A549 treated with RU486 at 1 μM for 4 hours (cell line): ENCODE data around the gene ABCB6. TPM values are rescaled to one million over a fixed set of nuclear protein-coding genes. Genes with fewer than 3 reads are reported as not detected.

Experiments
- total RNA-seq: library from RNA; stranded (reverse); fragments of 200-300 nt; extraction: Qiagen RNA extraction; gene quantifications from 5 replicates; pipeline ENCODE4 v1.2.3, GENCODE V29; 2022; ENCODE audit warnings: low read depth

The ABCB6 gene
- 22.5 to 37.5 TPM (median 30.4 TPM) in 5 replicates for total RNA-seq

DNA sequence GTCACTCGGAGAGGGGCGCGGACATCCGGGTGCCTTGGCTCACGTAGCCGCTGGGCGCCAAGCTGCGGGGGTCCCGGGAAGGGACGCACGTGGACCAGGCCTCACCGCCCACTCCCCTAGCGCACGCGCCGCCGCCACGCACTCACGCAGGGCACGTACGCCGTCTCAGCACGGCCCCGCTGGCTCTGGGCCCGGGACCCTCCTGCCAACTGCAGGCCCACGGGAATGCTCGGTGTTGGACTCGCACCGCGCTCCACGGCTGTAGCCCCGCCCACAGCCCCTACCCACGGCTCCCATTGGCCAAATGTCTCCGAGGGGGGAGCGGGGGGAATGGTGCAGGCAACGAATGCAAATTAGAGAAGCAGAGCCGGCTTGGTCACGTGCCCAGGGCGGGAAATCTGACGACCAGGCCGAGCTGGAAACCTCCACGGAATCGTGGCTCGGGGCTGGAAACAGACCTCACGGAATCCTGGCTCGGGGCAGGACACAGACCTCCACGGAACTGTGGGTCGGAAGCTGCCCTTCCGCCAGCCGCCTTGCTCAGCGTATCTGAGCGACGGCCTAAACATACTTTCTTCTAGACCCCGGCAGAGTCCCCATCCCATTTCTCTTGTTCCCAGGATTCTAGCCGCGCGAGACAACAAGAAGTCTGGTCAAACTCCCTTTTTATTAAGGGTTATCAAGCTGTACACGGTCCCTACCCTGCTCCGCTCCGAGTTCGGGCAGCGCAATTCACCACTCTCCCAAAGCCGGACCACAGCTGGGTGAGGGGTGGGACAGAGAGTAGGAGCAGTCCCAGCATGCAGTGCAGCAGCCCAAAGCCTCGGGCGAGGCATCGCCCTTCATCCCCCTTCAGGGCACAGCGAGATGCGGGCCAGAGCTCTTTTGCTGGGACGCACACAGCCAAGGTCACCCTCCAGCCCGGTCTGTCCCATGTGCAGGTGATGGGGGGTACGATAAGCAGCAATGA lies at the start of gene ABCB6:
Gene ABCB6 (minus strand): TSS at position 227 of the 970 bp plus-strand sequence. CDS start 285 bp downstream, outside the sequence.

DNA sequence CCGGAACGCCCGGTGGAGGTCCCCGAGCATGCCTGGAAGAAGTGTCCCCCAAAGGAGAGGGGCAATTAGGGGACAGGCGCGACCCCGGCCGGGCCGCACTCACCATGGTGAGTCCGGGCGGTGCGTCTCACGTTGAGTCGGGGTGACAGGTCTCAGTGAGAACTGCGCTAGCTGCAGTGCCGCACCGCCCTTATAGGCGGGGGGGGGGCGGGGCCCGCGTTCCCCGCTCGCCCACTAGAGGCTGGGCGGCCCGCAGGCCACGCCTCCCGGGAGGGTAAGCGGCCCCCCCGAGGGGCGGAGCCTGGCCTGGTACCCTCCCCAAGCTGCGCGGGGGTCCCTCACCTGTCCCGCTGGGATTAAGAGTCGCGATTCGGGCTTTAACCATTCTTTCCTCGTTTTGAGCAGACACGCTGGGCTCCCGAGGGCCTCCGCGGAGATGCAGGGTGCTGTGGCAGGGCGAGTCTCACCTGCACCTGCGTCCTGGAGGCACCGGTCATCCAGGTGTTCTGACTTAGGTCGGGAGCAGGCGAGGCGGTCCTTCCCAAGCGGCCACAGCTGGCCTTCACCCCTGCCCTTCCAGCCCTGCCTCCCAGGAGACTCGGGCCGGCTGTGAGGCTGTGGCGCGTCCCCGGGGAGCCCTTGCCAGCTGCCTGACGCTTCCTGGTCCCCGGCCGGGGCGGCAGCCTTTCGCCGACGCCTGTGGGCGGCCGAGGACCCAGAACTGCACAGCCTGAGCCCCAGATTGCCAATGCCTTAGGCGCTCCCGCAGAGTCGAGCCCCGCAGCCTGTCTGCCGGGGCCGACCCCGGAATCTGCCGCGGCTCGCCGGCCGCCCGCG lies 35.2 kb upstream of the ABCB6 start, which contains the start of gene TUBA4A:
Gene TUBA4A (minus strand): TSS at position 166 of the 837 bp plus-strand sequence. CDS start 60 bp downstream, at position 106.

DNA sequence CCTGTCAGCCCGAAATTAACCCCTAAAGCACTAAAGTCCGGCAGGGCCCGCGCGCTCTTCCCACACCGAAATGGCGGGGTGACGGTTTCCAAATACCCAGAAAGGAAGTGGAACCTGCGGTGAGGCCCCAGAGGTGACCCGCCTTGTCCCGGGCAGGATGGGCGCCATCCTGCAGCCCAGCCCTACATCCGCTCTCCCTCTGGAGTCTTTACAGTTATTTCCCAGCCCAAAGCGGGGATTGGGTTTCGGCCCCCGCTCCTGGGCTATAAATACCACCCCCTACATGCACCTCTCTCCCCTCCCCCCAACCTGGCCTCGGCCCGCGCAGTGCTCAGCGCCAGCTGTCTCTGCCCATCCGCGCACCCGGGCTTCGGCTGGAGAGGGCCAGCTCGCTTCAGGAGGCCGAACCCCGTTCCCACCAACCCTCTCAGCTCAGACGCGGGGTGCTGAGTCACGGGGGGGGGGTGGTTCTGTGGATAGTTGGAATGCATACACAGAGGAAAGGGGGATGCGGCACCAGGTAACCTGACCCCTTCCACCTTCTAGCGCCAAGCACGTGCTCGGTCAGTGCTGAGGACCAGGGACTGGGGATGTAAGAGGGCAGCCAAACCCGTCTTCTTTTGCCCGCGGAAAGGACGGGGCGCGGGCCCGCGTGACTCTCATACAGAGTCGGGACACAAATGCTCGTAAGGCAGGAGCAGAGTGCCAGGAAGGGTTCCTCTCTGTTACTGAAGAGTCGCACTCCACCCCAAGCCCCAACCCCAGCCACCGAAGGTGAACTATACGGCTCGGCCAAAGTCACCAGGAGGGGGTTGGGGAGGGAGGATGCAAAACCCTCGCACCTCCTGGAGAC lies 34.4 kb upstream of the ABCB6 start, which contains the start of gene TUBA4B:
Gene TUBA4B (plus strand): TSS at position 344 of the 853 bp plus-strand sequence. CDS start 165 bp downstream, at position 509.

DNA sequence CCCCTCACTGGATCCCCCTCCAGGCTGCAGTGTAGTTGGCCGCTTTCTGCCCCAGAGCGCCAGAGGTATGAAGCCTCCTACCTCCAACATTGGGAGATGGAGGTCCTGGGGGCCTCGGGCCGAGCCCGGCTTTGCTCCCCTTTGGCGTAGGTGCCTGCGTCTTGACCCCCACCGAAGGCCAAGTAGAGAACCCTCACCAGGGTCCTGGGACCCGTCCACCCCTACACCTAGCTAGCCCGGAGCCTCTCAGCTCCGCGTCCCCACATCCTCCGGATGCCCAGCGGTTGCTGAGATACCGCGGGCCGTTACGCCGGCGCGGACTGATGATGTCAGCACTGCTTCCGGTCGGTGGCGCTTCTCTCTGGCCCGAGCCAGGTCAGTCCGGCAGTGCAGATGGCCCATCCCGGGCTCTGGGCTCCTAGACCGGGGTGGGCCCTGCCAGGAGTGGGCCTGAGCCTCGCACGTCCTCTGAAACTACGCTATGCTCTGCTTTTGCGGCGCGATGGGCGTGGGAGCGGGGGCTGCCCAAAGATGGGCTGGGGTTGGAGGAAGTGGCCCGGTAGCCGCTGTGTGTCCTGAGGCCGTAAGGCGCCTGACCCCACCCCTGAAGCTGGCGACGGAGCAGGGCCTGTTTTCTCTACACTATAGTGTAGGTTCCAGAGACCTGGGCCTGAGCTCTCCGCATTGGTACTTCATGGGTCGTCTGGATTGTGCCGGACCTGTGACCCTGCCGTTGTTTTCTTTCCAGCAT lies 26.6 kb upstream of the ABCB6 start, which contains the start of the genes GLB1L and STK16:
Gene GLB1L (minus strand): TSS at position 297 of the 751 bp plus-strand sequence. CDS start 1,871 bp downstream, outside the sequence.
Gene STK16 (plus strand): TSS at position 332 of the 751 bp plus-strand sequence. CDS start 521 bp downstream, outside the sequence.

DNA sequence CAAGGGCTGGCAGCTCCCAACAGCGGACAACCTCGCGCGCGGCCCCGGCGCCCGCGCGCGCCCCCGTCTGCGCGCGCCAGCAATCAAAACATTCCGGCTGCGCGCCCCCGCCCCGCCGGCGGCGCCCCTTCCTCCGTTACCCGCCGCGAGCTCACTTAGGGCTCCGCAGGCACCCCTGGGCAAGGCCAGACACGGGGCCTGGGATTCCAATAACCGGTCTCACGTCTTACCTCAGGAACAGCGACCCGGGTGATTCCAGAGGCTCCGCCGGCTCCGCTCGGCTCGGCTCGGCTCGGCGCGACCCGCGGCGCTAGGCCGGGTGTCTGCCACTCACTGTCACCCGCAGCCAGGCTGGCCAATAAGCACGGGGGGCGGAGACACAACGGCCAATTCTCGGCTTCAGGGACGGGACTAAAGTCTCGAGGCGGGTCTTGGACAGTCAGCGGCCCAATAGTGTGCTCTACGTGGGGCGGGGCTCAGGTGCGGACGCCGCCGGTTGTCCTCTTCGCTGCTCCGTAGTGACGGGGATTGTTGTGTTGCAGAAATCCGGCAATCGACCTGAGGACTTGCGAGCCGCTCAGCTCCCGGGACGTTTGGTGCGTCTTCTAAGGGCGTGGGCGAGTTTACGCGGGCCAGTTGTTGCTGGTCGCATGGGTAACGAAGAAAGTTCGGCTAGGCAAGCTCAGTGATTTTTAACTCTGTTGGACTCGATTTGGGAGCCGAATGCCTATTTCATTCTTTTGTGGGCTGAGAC lies 10.7 kb upstream of the ABCB6 start, which contains the start of the genes ANKZF1 and ATG9A:
Gene ANKZF1 (plus strand): TSS at position 502 of the 754 bp plus-strand sequence. CDS start 452 bp downstream, outside the sequence.
Gene ATG9A (minus strand): TSS at position 332 of the 754 bp plus-strand sequence. CDS start 1,612 bp downstream, outside the sequence.

DNA sequence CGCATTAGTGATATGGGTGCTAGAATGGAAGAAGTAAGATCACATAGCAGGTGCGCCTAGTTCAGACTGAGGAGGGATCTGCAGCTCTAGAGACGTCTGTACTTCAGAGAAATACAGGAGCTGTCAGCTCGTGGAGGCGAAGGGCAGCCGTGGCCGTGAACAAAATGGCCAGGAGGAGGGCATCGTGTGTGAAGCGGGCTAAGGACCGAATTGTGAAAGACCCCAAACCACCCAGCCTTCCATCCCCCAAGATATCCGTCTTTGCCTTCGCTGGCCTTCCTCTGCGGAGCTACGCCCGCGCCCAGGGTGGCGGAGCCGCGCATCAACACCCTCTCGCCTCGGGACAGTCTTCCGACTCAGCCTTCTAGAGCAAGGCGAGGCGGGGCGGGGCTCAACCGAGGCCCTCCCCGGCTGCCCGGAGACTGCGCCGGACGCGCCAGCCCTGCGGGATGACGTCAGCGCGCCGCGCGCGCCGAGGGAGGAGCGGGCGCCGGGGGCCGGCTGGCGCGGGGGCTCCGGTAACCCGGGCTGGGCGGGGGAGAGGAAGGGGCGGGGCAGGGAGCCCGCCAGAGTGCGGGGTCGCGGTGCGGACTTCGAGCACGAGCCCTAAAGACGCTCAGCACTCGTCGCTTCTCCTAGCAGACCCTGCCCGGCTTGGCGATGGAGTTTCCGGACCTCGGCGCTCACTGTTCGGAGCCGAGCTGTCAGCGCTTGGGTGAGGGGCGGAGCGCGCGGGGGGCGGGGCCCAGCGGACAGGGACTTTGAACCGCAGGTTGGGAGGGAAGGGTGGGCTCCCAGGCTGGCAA lies 12.2 kb downstream of the ABCB6 start, which contains the start of gene ZFAND2B:
Gene ZFAND2B (plus strand): TSS at position 455 of the 806 bp plus-strand sequence. CDS start 206 bp downstream, at position 661.

DNA sequence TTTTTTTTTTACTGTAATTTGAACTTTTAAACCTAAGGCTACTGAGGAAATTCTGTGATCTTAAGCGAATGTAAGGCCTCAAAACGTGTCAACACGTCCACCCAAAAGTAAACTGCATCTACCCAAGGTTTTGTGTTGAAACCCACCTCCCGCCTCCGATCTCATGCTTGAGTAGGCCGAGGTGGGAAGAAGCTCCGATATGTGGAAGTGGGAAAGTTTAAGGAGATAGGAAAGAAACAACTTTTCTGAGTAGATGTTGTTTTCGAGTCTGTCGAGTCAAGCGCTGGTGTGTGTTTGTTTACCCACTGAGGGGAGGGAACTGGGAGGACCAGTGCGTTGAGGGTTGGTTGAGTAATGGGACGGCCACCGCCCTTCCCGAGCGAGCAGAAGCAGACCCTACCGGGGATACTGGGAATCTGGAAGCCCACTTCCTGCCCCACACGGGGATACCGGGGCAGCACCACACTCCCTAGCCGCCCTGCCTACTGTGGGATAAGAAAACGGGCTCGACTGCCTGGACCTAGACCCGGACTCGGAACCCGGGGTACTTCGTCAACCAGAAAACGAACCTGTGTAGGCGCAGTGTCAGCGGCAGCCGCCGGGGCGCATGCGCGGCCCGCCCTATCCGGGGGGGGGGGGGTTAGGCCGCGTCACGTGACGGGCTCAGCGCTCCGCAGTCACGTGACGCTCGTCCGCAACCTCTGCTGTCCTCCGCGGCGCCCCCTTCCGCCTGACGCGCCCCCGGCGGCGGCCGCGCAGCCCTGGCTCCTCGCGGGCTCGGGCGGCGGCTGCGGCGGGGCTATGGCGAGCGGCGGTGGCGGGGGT lies 41.0 kb downstream of the ABCB6 start, which contains the start of gene RETREG2:
Gene RETREG2 (plus strand): TSS at position 724 of the 825 bp plus-strand sequence. CDS start 78 bp downstream, at position 802.

DNA sequence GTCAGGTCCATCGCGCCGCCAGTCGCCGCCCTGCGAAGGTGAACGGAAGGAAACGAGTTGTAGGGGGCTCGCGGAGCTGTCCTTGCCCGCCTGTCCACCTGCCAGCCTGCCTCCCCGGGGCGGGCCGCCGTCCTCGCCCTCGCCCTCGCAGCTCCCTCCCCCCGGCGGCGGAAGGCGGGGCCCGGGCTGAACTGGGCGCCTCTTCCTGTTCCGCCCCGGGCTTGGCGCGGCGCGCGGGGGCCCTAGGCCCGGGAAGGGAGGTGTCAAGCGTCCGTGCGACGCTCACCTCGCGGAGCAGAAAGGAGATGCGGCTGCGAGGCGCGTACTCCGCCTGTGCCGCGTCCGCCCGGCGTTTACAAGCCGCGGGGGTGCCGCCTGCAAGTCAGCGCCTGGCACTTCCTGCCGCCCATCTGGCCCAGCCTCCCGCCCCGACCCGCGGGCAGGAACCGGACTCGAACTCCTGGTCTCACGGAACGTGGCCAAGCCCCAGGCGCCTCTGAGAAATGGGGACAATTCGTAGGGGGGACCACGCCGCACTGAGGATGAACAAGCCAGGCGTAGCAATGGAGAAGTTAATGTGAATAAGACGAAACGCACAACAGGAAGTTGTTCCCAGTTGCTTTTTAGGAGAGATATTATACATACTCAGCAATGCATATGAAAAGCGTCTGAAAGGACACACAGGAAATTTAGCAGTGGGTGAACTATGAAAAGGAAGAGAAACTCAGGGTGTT lies 41.8 kb downstream of the ABCB6 start, which contains the start of gene CNPPD1:
Gene CNPPD1 (minus strand): TSS at position 108 of the 734 bp plus-strand sequence. CDS start 97 bp downstream, at position 11.

DNA sequence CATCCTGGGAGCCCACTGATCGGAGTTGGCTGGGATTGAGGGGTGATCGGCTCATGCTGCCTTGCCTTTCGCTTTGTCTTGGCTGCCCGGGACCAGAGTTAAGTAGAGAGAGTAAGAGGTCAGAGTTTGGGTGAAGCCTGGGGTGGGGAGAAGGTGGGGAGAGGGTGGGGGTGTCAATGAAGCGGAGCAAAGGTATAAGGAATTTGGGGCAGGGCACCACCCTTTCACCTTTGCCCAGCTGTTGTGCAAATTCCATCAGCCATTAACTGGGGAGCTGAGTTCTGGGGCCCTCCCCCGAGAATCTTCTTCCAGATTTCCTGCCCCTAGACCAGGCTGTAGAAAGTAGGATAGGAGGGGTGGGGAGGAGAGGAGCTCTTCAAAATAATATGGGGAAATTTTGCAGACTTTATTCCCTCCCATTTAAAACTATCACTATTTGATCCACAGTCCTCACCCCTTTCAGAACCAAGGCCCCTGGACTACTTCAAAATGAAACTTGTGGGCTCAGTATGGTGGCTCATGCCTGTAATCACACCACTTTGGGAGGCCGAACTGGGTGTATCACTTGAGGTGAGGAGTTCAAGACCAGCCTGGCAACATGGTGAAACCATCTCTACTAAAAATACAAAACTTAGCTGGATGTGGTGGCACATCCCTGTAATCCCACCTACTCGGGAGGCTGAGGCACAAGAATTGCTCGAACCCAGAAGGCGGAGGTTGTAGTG lies 48.7 kb downstream of the ABCB6 start, which contains the start of gene SLC23A3:
Gene SLC23A3 (minus strand): TSS at position 100 of the 725 bp plus-strand sequence. CDS start 45 bp downstream, at position 55.

DNA sequence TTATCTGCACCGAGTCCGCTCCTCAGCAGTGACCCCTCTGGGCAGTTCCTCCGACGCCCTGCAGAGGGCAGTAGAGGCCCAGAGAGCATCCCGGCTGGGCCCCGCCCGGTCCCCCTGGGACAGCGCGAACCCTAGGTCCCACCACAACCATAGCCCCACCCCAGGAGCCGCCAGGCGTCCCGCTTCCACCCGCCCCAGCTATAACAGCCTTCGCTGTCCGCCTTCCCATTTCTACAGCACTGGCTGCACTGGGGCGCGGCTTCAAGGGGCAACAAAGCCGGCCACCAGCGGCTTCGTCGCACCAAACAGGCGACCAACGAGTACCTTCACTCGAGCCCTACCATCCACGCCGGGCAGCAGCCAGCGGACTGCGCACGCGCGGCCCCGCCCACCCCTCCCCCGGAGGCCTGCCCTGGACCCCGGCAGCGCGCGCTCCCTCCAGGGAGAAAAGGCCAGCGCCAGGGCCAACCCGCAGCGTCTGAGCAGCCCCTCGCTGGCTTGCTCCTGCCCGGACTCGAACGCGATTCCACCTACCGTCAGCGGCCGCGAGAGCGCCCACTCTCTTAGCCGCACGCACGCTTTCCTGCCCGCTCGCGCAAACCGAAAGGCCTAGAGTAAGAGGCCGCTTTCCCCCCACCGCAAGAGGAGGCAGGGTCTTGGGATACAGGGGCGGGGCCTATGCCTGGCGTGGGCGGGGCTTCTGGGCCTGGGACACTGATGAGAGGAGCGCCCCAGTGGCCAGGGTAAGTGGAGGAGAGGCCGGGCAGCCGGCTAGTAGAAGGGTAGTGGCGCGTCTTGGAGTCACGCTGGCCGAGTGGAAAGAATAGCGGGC lies 58.4 kb downstream of the ABCB6 start, which contains the start of gene NHEJ1:
Gene NHEJ1 (minus strand): TSS at position 630 of the 832 bp plus-strand sequence. CDS start 2,453 bp downstream, outside the sequence.

